Fibroblast of skin of left quadriceps (primary cell): ENCODE measurements around the gene KRTAP13-3.

Experiments used
- DNase-seq, 2 experiments: peaks; one replicate each; pipeline ENCODE4 v3.0.0-alpha.2; 2013; ENCODE audit warnings: low read depth in 2 of 2

The KRTAP13-3 gene, protein sequence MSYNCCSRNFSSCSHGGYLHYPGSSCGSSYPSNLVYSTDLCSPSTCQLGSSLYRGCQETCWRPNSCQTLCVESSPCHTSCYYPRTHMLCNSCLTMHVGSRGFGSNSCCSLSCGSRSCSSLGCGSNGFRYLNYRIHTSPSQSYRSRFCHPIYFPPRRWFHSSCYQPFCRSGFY

DNA sequence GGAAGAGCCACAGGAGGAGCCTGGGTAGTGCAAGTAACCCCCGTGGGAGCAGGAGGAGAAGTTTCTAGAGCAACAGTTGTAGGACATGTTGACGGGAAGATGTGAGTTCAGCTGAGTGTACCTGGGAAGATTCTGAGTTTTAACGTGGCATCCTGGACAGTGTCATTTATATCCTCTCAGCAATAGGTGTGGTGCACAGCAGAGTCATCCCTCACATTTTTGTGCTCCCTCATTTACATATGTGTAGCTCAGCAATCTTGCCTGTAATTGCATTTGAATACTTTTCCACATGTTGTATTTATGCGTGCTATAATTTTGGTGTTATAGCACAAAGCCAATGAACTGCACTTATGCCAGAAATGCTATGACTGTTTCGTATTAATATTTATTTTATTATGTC lies at the start of gene KRTAP13-3:
Gene KRTAP13-3 (minus strand): TSS at position 101 of the 400 bp plus-strand sequence. CDS start 14 bp downstream, at position 87.
- no peak for DNase-seq

DNA sequence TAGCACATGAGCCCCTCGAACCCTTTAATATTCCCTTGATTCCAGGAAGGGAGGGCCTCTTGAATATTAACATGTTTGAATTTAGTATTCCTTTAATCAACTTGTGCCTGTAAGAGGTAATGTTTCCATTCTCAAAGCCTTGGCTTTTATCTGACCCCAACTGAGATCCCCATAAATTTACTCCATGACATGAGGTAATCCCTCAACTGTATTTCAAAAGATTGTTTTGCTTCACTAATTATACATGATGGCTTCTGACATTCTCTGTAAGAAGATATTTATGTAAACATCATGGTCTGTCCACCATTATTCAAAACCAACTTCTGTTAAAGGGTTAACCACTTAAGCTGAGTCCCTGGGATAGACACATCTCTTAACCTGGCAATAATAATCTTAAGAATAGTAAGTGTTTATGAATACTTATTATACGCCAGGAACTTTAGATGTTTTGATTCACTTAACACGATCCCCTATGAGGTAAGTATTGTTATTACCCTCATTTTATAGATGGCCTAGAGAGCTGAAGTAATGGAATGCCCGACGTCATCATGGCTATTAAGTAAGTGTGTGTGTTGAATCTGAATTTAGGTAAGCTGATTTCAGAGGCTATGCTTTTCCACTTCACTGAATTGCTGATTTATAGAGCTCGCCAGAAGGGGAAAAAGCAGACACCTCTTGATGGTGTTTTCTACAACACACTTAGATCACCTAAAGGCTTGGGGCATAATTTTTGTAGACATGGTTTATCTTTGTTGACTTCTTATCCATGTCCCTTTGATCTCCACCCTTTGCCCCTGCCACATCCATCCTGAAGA lies 43.4 kb upstream of the KRTAP13-3 start:
- DNase-seq: no peak

DNA sequence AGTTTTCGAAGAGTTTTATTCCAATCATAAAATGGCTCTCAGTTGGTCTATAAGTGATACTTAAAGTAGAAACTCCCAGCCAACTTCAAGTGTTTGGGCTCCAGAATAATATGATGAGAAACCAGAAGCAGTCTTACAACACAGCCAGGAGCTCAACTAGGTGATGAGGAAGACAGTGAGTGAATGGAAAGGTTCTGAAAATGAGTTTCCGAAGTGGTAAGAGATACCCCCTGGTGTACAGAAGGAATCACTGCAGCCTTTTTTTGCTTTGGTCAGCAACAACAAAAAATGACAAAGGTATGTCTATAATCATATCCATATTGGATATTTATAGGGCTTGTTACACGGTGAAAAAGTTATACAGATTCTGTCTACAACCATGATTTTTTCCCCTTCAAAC lies 38.0 kb upstream of the KRTAP13-3 start:
- no peak for DNase-seq

DNA sequence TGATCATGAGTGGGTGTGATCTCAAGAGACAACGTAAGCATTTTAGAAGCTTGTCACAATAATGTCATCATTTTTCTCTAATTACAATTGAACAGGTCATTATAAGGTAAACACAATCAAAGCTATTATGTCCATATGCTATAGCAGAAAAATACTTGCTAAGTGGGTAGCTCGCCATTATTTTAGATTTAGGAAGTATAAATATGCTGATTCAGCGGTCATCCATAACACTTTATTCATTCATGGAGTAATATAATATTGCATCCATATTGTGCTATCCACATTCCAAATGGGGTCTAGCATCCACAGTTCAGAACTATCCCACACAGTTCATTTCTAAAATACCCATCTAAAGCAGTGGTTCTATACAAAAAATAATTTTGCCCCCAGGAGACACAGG lies 22.8 kb upstream of the KRTAP13-3 start:
- DNase-seq: no peak

DNA sequence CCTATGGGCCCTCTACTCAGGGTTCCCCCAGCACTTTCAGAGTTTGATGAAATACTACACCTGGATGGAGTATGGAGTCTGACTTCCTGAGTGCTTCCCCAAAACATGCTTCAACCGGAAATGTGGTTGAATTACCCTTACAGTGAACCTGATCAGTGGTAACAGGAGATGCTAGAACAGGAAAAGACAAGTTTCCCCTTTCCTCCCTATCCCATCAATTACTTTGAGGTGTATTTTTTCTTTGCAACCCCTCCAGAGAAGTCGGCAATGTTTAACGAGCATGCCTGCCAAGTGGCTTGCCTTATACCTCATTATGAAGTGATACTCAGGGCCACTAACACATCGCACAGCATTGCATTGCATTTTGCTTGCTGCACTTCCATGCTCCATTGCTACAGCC lies 21.3 kb upstream of the KRTAP13-3 start:
- DNase-seq: no peak

DNA sequence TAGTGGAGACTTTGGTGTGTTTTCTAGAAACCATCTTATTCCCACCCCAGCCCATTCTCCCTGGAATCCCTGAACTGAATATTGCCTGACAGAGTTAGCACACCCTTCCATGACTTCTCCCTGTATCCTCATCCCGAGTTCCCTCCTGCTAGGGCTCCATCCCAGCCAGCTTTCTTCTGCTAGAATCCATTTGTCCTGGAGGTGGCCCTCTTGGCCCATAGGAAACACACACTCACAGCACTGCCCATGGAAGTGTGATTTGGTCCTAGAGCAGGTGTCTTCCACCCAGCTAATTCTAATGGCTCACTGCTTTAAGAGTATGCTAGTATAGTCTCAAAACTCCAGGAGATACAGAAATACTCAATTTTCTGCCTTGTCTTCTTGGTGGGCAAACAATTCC lies 18.5 kb upstream of the KRTAP13-3 start:
- DNase-seq: no peak

DNA sequence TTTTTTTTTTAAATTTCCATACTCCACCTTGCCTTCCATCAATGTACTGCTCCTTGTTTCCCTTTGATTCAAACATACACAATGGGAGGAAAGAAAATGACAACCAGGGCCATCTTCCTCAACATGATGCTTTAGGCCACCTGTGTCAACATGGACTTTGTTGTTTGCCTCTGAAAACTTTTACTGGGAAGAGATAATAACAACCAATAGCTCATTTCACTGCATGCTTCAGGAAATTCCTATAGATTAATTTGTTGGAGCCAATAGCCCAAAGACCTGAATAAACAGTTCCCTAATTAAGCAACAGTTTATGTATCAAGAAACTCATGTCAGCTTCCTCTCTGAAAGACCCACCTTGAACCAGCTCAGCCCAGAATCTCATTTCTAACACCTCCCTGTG lies 17.5 kb upstream of the KRTAP13-3 start:
- no peak for DNase-seq

DNA sequence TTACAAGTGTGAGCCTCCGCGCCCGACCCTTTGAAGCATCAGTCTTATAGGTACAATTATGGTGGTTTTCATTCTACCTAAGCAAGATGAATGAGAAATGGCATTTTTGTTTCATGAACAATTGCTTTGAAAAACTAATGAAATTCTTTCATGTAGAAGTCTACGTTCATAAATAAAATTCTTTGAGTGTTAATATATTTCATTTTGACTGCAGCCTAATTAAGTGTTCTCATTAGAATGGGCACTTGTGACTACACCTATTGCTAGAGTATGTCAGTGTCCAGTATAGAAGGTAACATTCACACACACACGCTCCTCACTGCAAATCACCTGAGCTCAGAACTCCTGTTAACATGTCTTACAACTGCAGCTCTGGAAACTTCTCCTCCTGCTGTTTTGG lies 14.2 kb upstream of the KRTAP13-3 start, which contains the start of gene KRTAP15-1:
Gene KRTAP15-1 (plus strand): TSS at position 301 of the 400 bp plus-strand sequence. CDS start 53 bp downstream, at position 354.
- DNase-seq: no peak

DNA sequence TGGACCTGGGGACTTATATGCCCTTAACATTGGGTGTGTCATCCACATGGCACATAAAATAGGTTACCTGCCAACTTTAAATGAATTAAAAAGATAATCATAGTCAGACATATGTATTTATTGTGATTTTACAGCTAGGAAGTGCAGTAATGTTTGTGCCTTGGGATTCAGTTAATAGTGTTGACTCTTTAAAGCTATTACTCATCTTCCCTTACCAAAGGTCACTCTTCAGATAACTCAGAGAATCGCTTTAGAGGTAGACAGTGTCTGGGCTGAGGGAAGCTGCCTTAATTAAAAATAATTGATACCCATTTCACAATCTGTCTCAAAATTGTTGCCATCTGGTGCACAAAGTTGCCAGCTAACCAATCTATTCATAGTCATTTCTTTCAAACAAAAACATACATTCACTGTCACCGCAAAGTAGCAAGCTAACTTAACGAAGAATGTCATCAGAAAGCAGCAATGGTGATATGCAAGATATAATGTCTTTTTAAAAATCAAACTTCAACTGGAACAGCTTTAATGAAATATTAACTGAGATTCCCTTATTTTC lies 11.4 kb upstream of the KRTAP13-3 start:
- no peak for DNase-seq

DNA sequence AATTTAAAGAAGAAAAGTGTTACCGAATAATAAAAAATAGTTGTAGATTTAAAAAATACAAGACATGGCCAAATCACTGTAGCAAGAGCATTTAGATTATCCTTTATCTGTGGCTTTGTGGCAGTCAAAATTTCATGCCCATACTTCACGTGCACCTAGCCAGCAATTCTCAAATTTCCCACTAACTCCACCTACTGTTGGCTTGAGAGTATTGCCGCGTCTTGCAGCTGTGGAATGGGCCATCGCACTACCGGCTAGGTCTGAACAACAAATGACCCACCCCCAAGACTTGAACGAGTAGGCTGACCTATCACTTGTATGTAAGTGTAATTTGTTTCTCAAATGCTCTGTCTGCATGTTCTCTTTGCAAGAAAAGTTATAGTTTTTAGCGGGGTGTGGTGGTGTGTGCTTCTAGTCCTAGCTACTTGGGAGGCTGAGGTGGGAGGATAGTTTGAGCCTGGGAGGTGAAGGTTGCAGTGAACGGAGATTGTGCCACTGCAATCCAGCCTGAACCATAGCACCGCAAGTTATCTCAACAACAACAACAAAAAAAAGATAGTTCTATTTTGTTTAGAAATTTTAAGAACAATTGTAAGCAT lies 8.4 kb upstream of the KRTAP13-3 start:
- no peak for DNase-seq

DNA sequence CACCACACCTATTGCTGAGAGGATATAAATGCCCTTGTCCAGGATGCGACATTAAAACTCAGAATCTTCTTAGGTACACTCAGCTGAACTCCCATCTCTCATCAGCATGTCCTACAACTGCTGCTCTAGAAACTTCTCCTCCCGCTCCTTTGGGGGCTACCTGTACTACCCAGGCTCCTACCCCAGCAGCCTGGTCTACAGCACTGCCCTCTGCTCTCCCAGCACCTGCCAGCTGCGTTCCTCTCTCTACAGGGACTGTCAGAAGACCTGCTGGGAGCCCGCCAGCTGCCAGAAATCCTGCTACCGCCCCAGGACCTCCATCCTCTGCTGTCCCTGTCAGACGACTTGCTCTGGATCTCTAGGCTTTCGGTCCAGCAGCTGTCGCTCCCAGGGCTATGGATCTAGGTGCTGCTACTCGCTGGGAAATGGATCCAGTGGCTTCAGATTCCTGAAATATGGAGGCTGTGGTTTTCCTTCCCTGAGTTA lies 4.5 kb upstream of the KRTAP13-3 start, which contains the start of gene KRTAP13-4:
Gene KRTAP13-4 (plus strand): TSS at position 51 of the 486 bp plus-strand sequence. CDS start 56 bp downstream, at position 107.
- DNase-seq: no peak

DNA sequence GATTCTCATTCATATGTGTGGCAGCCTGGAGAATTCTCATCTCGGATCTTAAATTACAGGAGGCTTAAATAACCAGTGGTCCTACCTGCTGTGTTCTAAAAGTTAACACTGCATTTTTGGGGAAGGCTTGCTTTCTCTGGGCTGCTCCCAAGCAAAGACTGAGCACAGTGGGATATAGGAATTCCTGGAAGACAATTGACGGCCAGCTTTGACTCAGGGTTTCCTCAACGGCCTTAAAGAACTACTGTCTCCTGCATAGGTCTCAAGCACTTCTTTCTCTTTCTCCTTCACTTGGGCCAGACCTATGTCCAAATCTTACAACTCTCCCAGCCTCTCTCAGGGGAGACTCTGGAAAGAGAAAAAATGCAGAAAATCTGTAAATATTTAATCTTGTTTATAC lies 1.0 kb upstream of the KRTAP13-3 start:
- DNase-seq: no peak

DNA sequence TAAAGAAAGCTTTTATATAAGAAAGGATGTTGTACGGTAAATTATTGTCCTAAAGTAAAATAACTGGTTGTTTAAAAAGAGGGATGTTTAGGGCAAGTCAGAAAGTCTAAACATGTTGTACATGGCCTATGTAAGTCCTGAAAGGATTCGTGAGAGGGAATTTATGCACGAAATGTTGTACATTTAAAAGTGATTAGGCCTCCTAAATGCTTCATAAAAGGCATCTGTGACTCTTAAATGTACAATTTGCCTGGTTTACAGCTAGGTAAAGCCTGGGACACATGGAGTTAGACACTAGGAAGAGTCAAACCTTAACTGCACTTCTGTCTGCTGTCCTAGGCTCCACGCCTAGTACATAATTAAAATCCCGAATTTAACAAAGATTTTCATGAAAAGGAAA lies 9.7 kb downstream of the KRTAP13-3 start:
- DNase-seq: no peak

DNA sequence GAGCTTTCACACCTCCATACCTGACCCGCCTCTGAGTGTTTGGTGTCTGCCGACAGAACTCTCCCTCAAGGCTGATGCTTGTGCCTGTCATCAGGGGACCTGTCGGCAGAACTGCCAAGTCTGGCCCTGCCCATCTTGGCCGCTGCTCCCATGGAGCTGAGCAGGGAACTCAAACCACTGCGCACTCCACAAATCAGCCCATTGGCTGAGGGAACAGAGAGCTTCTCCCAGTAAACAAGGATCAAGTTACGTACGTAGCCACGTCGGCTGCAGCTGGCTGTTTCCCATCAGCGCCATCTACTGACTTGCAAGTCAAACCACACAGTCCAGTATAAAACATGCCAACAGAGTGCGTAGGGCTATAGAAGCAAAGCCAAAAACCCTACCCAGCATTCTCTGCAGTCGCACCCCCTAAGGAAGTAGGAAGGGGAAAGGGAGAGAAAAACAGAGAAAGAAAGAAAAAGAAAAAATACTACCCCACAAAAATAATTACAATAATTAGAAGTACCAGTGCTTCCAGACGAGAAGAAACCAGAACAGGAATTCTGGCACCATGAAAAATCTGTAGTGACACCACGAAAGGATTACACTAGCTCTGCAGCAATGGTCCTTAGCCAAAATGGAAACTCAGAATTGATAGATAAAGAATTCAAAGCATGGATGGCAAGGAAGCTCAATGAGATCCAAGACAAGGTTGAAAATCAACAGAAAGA lies 16.8 kb downstream of the KRTAP13-3 start:
- DNase-seq: peak; percentile 10 to 14

DNA sequence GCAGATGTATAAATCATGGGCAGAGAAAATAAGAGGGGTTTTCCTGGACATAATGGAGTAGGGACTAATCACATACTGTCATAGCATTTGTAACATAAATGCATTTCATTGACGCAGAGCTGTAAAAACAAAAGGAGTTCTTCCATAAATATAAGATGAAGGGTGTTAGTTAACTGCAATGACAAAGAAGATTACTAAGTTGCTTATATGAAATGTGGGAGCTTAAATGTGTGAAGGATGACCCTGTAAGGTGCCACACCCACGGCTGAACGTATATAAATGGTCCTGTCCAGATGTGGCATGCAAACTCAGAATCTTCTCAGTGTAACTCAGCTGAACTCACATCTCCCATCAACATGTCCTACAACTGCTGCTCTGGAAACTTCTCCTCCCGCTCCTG lies 30.0 kb downstream of the KRTAP13-3 start, which contains the start of gene KRTAP13-1:
Gene KRTAP13-1 (plus strand): TSS at position 301 of the 400 bp plus-strand sequence. CDS start 56 bp downstream, at position 357.
- no peak for DNase-seq

DNA sequence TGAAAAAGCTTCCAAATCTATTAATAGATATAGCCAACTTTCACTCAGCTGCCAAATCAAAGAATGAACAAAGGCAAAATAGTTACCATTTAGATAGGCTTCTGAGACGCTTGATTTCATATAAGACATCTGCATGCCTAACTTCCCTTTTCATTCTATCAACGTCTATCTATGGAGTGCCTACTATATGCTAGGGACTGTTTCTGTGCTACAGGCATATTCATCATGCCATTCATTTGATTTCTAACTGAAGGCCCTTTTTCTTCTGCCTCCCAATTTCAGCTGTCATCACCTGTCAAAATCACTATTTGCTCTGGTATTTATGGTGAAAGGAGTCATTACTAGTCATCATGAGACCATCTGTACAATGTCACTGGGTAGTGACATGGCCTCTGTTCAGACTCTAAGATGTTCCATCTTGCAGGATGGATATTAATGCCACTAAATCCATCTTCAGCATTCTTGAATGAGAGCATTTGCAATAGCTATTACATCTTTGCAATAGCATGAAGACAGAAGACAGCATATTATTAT lies 34.2 kb downstream of the KRTAP13-3 start:
- no peak for DNase-seq

DNA sequence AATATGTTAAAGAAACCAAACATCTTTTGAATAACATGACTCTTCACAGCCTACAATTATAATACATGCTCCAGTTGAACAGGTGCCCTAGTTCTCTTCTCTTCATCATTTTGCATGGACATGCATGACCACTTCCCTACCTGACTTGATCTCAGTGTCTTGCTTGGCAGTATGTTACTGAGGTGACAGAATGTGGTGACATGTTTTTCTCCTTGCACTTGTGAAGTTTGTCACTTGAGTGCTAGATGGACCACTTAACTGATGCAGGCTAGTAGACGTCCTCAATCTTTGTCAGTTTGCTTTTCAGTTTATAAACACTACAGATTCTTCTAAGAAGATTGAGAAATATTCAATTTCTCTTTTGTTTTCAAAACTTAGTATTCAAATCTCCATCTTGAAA lies 43.5 kb downstream of the KRTAP13-3 start:
- no peak for DNase-seq
